PC-3 (cell line): Measurements from ENCODE around the gene AS3MT. TPM values are rescaled to one million over a fixed set of nuclear protein-coding genes. Genes with fewer than 3 reads are reported as not detected.

Experiments
- ATAC-seq: fragments of 200-7000 bp; cut with Tn5 transposase; 2 replicates; pipeline ENCODE4 v1.9.1; 2020; ENCODE audit warnings: mild to moderate bottlenecking, moderate library complexity
- BruUV-seq: library from RNA; stranded (reverse); fragments of 400-500 nt; replicated peaks from 2 replicates; lab custom pipeline; 2021; lab: Mats Ljungman, UMichigan
- CTCF ChIA-PET: fragments of 300-600 bp; sonication (Branson Sonifier 250); formaldehyde crosslinking; loops from one replicate; lab custom pipeline; 2022; ENCODE audit warnings: antibody characterized with exemption; lab: Charles Lee
- POLR2A ChIA-PET: fragments of 300-600 bp; sonication (Branson Sonifier 250); formaldehyde crosslinking; loops from one replicate; lab custom pipeline; 2022; ENCODE audit warnings: antibody characterized with exemption; ENCODE audit not compliant: unreplicated experiment; lab: Charles Lee
- DNase-seq: peaks from one replicate; pipeline ENCODE4 v3.0.0-alpha.2; 2015
- H2AFZ ChIP-seq: fragments of 300-600 bp; sonication (generic); 2 replicates; pipeline ENCODE4 v1.6.0; 2016; ENCODE audit warnings: antibody characterized with exemption, low read length
- H3F3A ChIP-seq: fragments of 300-600 bp; sonication (generic); one replicate; pipeline ENCODE4 v1.6.0; 2017; ENCODE audit warnings: antibody characterized with exemption, low read length, control low read depth, mild to moderate bottlenecking; ENCODE audit not compliant: unreplicated experiment
- H3K27ac ChIP-seq: fragments of 300-600 bp; sonication (generic); 2 replicates; pipeline ENCODE4 v1.5.1; 2016; ENCODE audit warnings: mild to moderate bottlenecking, low read length
- H3K27me3 ChIP-seq: fragments of 300-600 bp; sonication (generic); 2 replicates; pipeline ENCODE4 v1.6.1; 2016; ENCODE audit warnings: low read length, mixed read lengths
- H3K36me3 ChIP-seq: fragments of 300-600 bp; sonication (generic); 2 replicates; pipeline ENCODE4 v1.6.1; 2016; ENCODE audit warnings: low read depth, mixed run types, low read length, mixed read lengths
- H3K4me1 ChIP-seq: fragments of 300-600 bp; sonication (generic); 2 replicates; pipeline ENCODE4 v1.5.1; 2016; ENCODE audit warnings: low read length; ENCODE audit not compliant: insufficient read depth
- H3K4me2 ChIP-seq: fragments of 300-600 bp; sonication (generic); 2 replicates; pipeline ENCODE4 v1.6.0; 2016; ENCODE audit warnings: low read length
- H3K4me3 ChIP-seq: fragments of 300-600 bp; sonication (generic); 2 replicates; pipeline ENCODE4 v1.5.1; 2016; ENCODE audit warnings: mild to moderate bottlenecking, low read length, mixed read lengths
- H3K79me2 ChIP-seq: fragments of 300-600 bp; sonication (generic); 2 replicates; pipeline ENCODE4 v1.6.1; 2017; ENCODE audit warnings: low read length, mixed read lengths
- H3K9ac ChIP-seq: fragments of 300-600 bp; sonication (generic); 2 replicates; pipeline ENCODE4 v1.6.0; 2016; ENCODE audit warnings: mild to moderate bottlenecking, low read length
- H3K9me2 ChIP-seq: fragments of 300-600 bp; sonication (generic); replicated peaks from 2 replicates; pipeline ENCODE4 v1.6.1; 2016; ENCODE audit warnings: mixed run types, low read length, mixed read lengths
- H3K9me3 ChIP-seq: fragments of 300-600 bp; sonication (generic); 2 replicates; pipeline ENCODE4 v1.6.1; 2016; ENCODE audit warnings: low read length, mixed read lengths
- H4K20me1 ChIP-seq: fragments of 300-600 bp; sonication (generic); 2 replicates; pipeline ENCODE4 v1.6.1; 2016; ENCODE audit warnings: low read length, mixed read lengths
- EZH2 ChIP-seq: fragments of 300-600 bp; sonication (generic); IDR thresholded peaks from one replicate; pipeline ENCODE4 v1.6.1; 2017; ENCODE audit warnings: antibody characterized with exemption, mild to moderate bottlenecking, low read length; ENCODE audit not compliant: unreplicated experiment
- EZH2phosphoT487 ChIP-seq: fragments of 300-600 bp; sonication (generic); IDR thresholded peaks from 2 replicates; pipeline ENCODE4 v1.6.1; 2018; ENCODE audit warnings: mild to moderate bottlenecking, antibody characterized with exemption, low read length, borderline replicate concordance
- intact Hi-C: fragments of 100-400 bp; cut with micrococcal nuclease; formaldehyde crosslinking; loops from 2 replicates; pipeline ENCODE4 v1.9.0; 2023
- total RNA-seq: library from RNA; depleted of rRNA; stranded (reverse); fragments of >200 nt; gene quantifications from 2 replicates; pipeline ENCODE4 v1.2.3, GENCODE V29; 2014
- TF ChIP-seq, protein P1 (sequence below): fragments of 300-600 bp; sonication (generic); conservative IDR thresholded peaks from 2 replicates; pipeline ENCODE4 v1.5.1; 2017; ENCODE audit warnings: antibody characterized with exemption, low read depth, mild to moderate bottlenecking, low read length

The AS3MT gene
- total RNA-seq, 1 experiment from 2014 or later, result 3.5 TPM

DNA sequence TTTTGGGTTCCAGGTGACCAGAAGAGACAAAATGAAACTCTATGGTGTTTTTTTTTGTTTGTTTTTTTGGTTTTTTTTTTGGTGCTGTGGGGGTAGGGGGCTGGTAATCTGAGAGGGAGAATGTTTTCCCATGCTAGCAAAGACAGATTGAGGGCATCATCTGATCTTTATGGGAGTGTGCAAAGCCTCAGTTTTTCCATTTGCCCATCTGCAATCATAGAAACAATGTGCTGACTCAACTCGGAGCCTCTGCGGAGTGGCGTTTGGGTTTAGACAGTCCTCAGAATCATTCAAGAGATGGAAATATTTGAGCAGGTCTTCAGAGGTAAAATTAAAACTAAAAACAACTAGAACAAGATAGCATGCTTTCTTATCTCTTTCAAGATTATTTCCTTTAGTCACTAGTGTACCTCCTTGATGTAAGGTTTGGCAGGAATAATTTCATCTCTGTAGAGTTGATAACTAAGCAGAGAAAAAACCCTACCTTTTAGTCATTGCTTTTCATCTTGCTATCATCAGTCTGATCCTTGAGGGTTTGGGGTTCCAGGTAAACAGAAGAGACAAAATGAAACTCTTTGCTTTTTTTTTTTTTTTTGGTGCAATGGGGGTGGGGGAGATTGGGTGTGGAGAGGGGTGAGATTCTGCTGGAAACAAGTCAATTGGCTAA is 66.8 kb downstream of the AS3MT start:
- Histone ChIP-seq H3K79me2 (no peaks in the 10 kb centered on the region), H3F3A (no peaks in the 10 kb centered on the region), H3K4me1 (no peaks in the 10 kb centered on the region), H3K9ac (no peak overlapping the region), H3K4me2 (no peak overlapping the region), H3K9me3 (no peaks in the 10 kb centered on the region), H2AFZ (no peak overlapping the region), H3K4me3 (no peak overlapping the region), H4K20me1 (no peaks in the 10 kb centered on the region), H3K9me2 (no peaks in the 10 kb centered on the region), H3K36me3 (no peaks in the 10 kb centered on the region), H3K27me3 (no peaks in the 10 kb centered on the region), H3K27ac (no peak overlapping the region)
- no TSS peak for BruUV-seq
- ATAC-seq, result no peak
- no peak for DNase-seq
- intact Hi-C loops, result no loop called here
- ChIA-PET POLR2A (no interaction called here), CTCF (no interaction called here)
- TF ChIP-seq EZH2phosphoT487 (no peak), EZH2 (no peak)
- TF ChIP-seq, protein P1, sequence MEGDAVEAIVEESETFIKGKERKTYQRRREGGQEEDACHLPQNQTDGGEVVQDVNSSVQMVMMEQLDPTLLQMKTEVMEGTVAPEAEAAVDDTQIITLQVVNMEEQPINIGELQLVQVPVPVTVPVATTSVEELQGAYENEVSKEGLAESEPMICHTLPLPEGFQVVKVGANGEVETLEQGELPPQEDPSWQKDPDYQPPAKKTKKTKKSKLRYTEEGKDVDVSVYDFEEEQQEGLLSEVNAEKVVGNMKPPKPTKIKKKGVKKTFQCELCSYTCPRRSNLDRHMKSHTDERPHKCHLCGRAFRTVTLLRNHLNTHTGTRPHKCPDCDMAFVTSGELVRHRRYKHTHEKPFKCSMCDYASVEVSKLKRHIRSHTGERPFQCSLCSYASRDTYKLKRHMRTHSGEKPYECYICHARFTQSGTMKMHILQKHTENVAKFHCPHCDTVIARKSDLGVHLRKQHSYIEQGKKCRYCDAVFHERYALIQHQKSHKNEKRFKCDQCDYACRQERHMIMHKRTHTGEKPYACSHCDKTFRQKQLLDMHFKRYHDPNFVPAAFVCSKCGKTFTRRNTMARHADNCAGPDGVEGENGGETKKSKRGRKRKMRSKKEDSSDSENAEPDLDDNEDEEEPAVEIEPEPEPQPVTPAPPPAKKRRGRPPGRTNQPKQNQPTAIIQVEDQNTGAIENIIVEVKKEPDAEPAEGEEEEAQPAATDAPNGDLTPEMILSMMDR, result no peak

DNA sequence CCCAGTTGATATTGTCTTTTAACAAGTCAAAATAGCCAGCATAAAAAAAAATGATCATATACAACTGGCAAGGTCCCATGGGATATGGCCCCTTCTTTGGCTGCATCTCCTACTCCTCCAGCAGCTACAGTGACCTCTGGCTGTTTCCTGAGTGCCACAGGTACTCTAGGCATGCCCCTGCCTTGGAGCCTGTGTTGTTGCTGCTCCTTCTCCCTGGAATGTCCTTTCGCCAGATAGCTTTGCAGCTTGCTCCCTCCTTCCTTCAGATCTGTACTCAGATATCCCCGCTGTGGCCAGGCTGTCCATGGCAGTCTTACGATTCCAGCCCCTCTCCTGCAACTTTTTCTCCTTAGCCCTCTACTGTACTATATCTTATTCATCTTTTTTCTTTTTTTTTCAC is 72.1 kb downstream of the AS3MT start:
- Histone ChIP-seq H2AFZ (no peak overlapping the region), H3F3A (no peaks in the 10 kb centered on the region), H3K27me3 (no peaks in the 10 kb centered on the region), H3K9me2 (no peaks in the 10 kb centered on the region), H3K4me1 (no peaks in the 10 kb centered on the region), H3K79me2 (no peaks in the 10 kb centered on the region), H3K27ac (no peak overlapping the region), H3K4me2 (no peak overlapping the region), H4K20me1 (no peaks in the 10 kb centered on the region), H3K36me3 (no peaks in the 10 kb centered on the region), H3K9me3 (no peaks in the 10 kb centered on the region), H3K9ac (no peak overlapping the region), H3K4me3 (no peak overlapping the region)
- no TSS peak for BruUV-seq
- ChIA-PET POLR2A (no interaction called here), CTCF (no interaction called here)
- TF ChIP-seq EZH2, result no peak
- TF ChIP-seq, protein P1, result no peak
- no peak for TF ChIP-seq EZH2phosphoT487
- intact Hi-C loops, result no loop called here
- DNase-seq, result no peak
- ATAC-seq, result no peak

DNA sequence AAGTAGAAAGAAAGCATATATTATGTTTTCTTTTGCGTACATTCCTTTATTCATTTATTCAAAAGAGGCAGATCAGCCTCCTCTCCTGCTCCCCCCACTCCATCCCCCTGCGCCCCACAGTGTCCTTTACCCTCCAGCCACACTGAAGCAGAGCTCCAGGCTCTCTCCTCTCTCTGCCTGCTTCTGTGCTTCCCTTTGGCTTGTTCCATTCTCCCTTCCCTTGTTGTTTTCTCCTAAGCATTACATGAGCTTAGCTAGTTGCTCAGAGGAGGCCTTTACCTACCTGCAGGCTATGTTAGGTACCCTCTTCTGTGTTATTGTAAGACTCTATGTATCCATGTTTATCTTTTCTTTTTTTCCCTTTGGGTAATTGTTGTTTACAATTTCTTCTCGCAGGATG is 76.2 kb downstream of the AS3MT start:
- DNase-seq, result no peak
- Histone ChIP-seq H3K27me3 (no peaks in the 10 kb centered on the region), H3K4me3 (no peak overlapping the region), H3K4me1 (no peaks in the 10 kb centered on the region), H3K36me3 (no peaks in the 10 kb centered on the region), H3K4me2 (no peak overlapping the region), H3K9ac (no peak overlapping the region), H3F3A (no peaks in the 10 kb centered on the region), H2AFZ (no peak overlapping the region), H3K27ac (no peak overlapping the region), H3K79me2 (no peaks in the 10 kb centered on the region), H3K9me2 (no peaks in the 10 kb centered on the region), H4K20me1 (no peaks in the 10 kb centered on the region), H3K9me3 (no peaks in the 10 kb centered on the region)
- CTCF ChIA-PET, result no interaction called here
- POLR2A ChIA-PET, result no interaction called here
- no peak for ATAC-seq
- no peak for TF ChIP-seq EZH2phosphoT487
- TF ChIP-seq, protein P1, result no peak
- no peak for TF ChIP-seq EZH2
- BruUV-seq, result no TSS peak
- intact Hi-C loops, result no loop called here
